Erythroblast (primary cell): ENCODE measurements around the gene CNST.

Experiments used
- GATA1 ChIP-seq: IDR thresholded peaks from 2 replicates; pipeline ENCODE4 v1.6.1; 2011; ENCODE audit warnings: low read depth, mild to moderate bottlenecking, control low read depth, low read length, moderate library complexity
- POLR2A ChIP-seq: IDR thresholded peaks from 2 replicates; pipeline ENCODE4 v1.6.1; 2011; ENCODE audit warnings: mild to moderate bottlenecking, low read length

DNA sequence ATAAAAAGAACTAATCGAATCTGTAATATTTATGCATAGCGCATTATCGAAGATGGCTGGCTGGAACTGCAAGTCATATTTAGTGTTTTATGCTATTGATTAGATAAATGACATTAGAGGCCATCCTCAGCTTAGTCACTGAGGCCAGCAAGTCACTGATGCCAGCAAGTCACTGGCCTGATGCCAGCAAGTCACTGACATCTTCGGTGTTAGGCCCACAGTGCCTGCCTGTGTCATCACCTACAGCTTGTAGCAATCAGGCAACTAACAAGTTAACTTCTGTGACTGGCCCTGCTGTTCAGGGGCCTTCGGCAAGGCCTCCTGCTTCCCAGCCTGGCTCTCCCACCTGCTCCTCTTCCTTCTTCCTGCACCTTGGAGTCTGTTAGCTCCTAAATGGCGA is 92.3 kb downstream of the CNST start:
- no peak for TF ChIP-seq POLR2A
- TF ChIP-seq GATA1 = no peak
